ENCODE measurements around the gene NIPBL.

DNA sequence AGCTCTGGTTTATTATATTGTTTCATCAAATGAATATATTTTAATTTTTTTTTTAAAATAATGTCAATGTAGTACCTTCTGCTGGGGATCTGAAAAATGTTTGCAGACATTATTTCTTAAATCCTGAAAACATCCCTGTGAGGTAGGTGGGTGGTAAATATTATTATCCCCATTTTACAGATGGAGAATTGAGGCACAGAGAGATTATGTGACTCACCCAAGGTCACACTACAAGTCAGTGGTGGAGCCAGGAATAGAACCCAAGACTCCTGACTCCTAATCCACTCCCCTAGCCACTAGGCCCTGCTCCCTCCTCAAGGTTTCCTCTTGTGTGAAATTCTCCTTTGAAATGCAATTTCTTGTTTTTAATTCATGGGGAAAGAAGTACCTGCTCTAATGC lies 171.4 kb downstream of the NIPBL start:
- TF ChIP-seq, protein P1, sequence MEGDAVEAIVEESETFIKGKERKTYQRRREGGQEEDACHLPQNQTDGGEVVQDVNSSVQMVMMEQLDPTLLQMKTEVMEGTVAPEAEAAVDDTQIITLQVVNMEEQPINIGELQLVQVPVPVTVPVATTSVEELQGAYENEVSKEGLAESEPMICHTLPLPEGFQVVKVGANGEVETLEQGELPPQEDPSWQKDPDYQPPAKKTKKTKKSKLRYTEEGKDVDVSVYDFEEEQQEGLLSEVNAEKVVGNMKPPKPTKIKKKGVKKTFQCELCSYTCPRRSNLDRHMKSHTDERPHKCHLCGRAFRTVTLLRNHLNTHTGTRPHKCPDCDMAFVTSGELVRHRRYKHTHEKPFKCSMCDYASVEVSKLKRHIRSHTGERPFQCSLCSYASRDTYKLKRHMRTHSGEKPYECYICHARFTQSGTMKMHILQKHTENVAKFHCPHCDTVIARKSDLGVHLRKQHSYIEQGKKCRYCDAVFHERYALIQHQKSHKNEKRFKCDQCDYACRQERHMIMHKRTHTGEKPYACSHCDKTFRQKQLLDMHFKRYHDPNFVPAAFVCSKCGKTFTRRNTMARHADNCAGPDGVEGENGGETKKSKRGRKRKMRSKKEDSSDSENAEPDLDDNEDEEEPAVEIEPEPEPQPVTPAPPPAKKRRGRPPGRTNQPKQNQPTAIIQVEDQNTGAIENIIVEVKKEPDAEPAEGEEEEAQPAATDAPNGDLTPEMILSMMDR (IDR thresholded peaks at IDR 0.05) = no peak
- TF ChIP-seq POLR2A (IDR thresholded peaks at IDR 0.05) = no peak
- TF ChIP-seq POLR2AphosphoS5 (IDR thresholded peaks at IDR 0.05) = no peak
